GM19239 (cell line): ENCODE results near the gene C6orf52.
A peak's percentile ranks its signal among the peaks of the same experiment; 100 is the strongest.
"Not testable (repeated sequence)": the region's sequence is repeated elsewhere in the genome, so short reads cannot be mapped to it uniquely, and the experiment has no call there.

ENCODE experiments used
- DNase-seq: peaks from one replicate; pipeline ENCODE4 v3.0.0; 2011; ENCODE audit warnings: low spot score; ENCODE audit not compliant: insufficient read length
- FAIRE-seq: peaks from 2 replicates; lab custom pipeline; 2011; peaks lifted over from hg19 to GRCh38; lab: Jason Lieb, UNC

The C6orf52 gene

DNA sequence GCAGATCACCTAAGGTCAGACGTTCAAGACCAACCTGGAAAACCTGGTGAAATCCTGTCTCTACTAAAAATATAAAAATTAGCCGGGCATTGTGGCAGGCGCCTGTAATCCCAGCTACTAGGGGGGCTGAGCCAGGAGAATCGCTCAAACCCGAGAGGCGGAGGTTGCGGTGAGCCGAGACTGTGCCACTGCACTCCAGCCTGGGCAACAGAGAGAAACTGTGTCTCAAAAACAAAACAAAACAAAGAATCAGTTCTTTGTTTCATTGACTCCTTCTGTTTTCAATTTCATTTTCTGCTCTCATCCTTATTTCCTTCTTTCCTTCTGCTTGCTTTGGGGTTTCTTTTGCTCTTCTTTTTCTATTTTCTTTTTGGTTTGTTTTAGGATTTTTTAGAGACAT, 19.5 kb upstream of the C6orf52 start:
- FAIRE-seq (peak; percentile 56), DNase-seq (no peak)

DNA sequence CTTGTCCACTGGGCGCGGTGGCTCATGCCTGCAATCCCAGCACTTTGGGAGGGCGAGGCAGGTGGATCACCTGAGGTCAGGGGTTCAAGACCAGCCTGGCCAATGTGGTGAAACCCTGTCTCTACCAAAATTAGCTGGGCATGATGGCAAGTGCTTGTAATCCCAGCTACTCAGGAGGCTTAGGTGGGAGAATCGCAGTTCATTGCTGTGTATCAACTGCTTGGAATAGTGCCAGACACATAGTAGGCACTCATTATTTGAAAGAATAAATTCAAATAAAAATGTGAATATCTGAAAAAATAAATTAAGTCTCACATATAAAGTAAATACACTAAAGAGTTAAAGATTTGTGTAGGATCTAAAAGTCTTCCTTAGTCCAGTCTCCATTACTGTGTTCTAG, 2.2 kb upstream of the C6orf52 start:
- DNase-seq (no peak), FAIRE-seq (no peak)

DNA sequence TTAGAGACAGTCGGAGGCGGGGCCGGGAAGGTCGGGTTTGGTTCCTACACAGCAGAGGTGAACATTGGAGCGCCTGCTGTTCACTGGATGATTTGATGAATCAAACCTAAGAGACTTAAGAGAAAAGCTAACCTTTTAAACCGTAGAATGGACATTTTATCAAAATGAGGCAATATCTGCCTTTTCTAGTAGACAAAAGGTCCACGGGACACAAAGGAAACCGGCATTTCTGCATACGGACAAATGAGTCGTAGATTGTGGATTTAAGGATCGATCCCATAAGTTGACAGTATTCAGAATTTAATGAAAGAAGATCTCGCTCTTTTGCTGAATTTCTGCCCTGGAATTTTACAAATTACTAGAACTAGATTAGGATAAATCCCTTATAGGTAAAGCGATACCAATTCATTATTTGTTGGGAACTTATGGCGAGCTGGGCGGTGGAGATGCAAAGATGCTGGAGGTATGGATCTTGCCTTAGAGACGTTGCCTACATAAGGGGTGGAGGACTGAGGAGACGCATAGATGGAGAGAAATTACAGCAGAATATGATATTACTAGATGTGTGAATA, 756 bp upstream of the C6orf52 start:
- no peak for FAIRE-seq
- DNase-seq: no peak

DNA sequence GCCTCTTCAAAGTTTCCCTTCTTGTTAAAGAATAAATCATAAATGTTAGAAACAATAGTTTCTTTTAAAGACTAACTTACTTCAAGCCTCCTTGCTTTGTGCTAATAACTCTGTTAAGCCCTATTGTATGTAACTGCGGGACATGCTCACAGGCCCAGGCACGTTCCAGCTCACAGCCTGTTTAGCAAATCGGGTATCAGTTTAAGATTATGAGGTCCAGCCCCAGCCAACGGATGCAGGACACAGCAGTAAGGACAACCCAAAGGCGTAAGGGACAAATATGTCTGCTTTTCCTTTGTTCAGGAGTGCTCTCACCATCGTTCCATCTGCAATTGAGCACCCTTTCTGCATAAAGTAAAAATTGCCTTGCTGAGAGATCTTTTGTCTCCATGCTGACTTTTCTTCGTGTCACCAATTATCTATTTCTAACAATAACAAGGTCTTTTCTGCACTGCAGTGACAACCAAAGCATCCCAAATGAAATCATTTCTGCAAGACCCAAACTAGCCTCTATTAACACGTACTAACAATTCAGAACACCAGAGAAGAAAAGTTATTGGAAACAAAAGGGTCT, 1.4 kb downstream of the C6orf52 start:
- FAIRE-seq (peak; percentile 21), DNase-seq (no peak)

- DNase-seq (no peak), FAIRE-seq (no peak)
These were observed 3.6 kb downstream of the C6orf52 start for GRCh38 chr6:10690651-10691445.

DNA sequence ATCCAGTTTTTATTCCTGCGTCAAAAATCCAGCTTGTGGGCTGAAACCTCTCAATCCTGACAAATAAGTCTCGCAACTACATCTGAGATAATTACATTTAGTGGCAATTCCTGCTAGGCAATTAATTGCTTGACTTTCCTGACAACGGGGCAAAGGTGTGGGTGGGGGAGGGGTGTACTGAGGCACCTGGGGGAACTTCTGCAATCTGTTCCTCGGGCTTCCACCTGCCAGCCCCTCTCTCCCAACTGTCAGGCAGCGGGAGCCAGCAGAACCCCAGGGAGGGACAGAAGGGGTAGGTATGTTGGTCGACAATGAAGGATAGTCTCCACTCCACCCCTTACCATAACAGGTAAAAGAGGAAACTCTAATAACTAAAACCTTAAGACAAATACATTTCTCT, 6.8 kb downstream of the C6orf52 start:
- DNase-seq (no peak), FAIRE-seq (no peak)

DNA sequence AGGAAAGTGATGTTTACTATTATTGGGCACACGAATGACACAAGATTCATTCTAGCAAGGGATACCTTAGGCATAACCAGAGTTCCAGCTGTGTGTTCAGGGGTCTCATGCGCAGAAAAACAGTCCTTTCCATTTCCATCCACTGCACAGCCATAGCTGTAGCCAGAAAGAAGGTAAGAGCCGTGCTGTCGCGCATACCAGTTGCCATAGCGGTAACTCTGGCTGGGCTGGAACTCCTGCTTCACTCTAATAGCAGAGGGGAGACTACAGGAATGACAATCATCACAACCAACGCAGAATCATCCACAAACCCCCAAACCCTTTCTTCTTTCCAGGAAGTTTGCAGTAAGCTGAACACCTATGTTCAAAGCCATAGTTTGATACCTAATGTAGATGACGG, 7.5 kb downstream of the C6orf52 start:
- no peak for FAIRE-seq
- no peak for DNase-seq

- FAIRE-seq (no peak), DNase-seq (no peak)
These were observed 9.1 kb downstream of the C6orf52 start for GRCh38 chr6:10685092-10685915.

GRCh38 chr6:10684618-10685017, 9.8 kb downstream of the C6orf52 start:
- no peak for DNase-seq
- no peak for FAIRE-seq

DNA sequence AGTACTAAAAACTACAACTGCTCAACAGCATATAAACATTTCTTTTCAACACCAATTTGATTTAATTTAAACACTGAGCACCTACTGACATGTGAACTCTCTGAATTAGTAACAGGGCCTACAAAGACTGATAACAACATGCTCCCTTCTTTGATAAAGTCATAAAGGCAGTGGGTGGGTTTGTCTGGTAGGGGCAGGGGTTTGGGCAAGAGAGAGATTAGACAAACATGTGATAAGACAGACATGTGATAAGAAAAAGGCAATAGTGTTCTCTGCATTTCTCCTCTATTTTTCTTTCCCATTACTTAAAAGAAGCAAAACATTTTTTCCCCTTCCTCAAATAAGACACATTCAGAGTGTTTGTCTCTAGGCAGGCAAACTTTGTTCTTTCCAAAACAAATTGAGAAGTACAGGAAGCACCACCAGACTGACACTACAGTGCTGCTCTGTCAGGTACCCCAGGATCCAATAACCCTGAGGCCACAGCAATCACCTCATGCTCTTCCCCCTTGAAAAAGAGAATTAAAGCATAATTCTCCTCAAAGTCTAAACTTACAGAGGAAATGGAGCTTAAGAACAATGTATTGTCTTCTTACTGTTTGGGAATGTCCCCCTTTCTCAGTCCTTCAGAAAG, 11.9 kb downstream of the C6orf52 start:
- FAIRE-seq (no peak), DNase-seq (no peak)

DNA sequence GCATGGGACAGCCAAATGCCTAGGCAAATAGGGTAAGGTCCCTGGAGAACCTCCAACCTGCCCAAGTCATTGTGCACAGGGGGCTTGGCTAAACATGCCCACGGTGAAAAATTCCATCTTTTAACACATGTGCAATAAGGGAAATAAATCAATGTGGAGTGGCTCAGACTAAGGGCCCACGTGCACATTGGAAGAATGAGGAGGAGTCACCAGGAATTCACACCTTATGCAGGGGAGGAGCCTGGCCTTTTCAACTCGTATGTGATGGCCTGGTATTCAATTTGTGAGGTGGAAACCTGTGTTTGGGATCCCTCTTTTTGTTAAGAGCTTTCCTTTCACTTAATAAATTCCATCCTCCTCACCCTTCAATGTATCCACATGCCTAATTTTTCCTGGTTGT, 12.6 kb downstream of the C6orf52 start:
- no peak for FAIRE-seq
- DNase-seq: no peak

DNA sequence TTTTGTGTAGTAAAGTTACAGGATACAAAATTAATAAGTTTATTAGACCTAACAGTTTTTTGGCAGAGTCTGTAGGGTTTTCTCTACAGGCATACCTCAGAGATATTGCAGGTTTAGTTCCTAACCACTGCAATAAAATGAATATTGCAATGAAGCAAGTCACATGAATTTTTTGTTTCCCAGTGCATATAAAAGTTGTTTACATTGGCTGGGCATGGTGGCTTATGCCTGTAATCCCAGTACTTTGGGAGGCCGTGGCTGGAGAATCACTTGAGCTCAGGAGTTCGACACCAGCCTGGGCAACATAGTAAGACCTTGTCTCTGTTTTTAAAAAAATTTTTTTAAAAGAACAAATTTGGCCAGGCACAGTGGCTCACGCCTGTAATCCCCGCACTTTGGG, 16.0 kb downstream of the C6orf52 start:
- FAIRE-seq: no peak

DNA sequence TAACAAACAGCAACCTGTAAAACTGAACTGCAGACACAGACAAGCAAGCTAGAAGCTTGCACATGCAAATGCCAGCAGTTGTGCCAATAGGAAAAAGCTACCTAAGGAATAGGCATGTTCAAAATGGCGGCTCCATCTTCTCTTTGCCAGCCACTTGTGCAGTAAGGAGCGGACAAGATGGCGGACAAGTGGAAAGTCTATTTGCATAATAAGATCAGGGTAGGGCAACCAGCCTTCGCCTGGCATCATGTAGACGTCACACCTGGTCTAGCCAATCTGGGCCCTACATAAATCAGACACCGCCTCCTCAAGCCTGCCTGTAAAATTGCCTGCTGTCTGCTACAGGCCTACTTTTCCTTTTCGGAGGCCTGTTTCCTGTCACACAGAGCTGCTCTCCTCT, 18.0 kb downstream of the C6orf52 start:
- FAIRE-seq (no peak), DNase-seq (no peak)

More for the DNA sequence above, 16.0 kb downstream of the C6orf52 start:
- no peak for DNase-seq

DNA sequence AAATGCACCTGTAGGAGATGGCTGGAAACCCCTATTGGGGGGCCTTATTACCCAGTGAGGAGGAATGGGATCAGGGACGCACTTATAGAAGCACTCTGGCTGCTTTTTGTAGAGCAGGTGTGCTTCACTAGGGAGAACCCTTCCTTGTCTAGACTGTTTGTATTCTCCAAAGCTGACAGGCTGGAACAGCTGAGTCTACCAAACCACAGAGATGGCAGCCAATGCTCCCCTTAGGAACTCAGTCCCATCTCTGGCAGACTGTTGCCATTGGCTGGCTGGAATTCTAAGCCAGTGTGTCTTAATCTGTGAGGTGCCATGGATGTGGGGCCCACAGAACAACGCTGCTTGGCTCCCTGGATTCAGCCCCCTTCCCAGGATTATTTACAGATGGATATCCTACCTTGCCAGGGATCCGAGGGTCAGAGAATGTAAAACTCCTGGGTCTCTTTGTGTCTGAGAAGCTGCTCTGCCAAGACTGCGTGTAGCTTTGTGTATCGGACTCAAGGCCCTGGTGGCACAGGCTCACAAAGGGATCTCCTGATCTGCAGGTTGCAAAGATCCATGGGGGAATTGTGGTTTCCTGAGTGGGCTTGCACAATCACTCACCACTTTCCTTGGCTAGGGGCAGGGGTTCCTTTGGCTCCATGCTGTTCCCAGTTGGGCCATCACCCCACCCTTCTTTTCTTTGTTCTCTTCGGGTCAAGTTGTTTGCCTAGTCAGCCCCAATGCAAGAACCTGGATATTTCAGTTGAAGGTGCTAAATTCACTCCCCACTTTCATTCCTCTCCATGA, 26.1 kb downstream of the C6orf52 start:
- FAIRE-seq (no peak), DNase-seq (no peak)

GRCh38 chr6:10665595-10665994, 28.8 kb downstream of the C6orf52 start:
- DNase-seq: not testable (repeated sequence)

GRCh38 chr6:10662742-10663141, 31.7 kb downstream of the C6orf52 start:
- DNase-seq: no peak
- no peak for FAIRE-seq

More at GRCh38 chr6:10665595-10665994, 28.8 kb downstream of the C6orf52 start:
- FAIRE-seq: not testable (repeated sequence)

GRCh38 chr6:10662207-10662606, 32.2 kb downstream of the C6orf52 start:
- FAIRE-seq (no peak), DNase-seq (no peak)

DNA sequence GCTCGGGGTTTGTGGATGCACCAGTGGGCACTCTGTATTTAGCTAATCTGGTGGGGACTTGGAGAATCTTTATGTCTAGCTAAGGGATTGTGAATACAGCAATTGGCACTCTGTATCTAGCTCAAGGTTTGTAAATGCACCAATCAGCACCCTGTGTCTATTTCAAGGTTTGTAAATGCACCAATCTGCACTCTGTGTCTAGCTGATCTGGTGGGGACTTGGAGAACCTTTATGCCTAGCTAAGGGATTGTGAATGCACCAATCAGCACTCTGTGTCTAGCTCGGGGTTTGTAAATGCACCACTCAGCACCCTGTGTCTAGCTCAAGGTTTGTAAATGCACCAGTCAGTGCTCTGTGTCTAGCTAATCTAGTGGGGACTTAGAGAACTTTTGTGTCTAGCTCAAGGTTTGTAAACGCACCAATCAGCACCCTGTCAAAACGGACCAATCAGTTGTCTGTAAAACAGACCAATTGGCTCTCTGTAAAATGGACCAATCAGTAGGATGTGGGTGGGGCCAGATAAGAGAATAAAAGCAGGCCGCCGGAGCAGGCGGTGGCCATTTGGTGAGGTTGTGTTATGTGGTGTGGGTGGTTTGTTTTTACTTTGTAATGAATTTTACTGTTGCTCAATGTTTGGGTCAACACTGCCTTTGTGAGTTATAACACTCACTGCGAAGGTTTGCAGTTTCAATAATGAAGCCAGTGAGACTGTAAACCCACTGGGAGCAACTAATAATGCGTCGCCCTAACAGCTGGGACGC, 33.8 kb downstream of the C6orf52 start:
- DNase-seq, FAIRE-seq: not testable (repeated sequence)
